ENCODE measurements around the gene DYRK1A. TPM values are rescaled to one million over a fixed set of nuclear protein-coding genes. Genes with fewer than 3 reads are reported as not detected.
A peak's percentile ranks its signal among the peaks of the same experiment; 100 is the strongest.

Gene DYRK1A
- total RNA-seq, 4 donors from 2014 or later = 76.5 to 105 (median 91.3) TPM

DNA sequence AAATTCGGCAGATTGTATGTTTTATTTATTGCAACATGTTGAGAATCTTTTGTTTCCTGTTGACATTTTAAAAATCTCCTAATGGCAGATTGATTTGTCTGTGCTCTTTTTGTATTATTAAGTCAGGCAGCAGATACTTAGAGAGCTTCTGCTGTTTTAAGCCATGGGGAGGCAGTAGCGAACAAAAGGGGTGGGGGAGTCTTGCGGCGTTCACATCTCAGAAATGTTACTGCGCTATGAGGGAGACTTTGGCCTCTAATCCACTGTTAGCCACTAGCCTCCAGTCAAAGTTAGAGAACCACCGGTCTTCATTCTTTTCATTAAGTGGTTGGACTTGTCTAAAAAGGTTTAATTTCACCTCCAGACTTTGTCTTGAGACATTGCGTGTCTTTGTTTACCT is 93.6 kb downstream of the DYRK1A start:
- Histone ChIP-seq H3K4me1 (peaks cover 89% of the 10 kb centered on the region), H3K4me3 (no peak overlapping the region), H3K27ac (no peak overlapping the region), H3K36me3 (no peaks in the 10 kb centered on the region), H3K27me3 (no peaks in the 10 kb centered on the region), H3K9me3 (no peaks in the 10 kb centered on the region)
- WGBS = 83% methylated on average over 7 of the region's 7 CpGs
- no peak for DNase-seq (ENCODE audit: low spot score in 2 of 2)
- no peak for TF ChIP-seq CTCF (IDR thresholded peaks at IDR 0.05)
- no peak for TF ChIP-seq EP300 (IDR thresholded peaks at IDR 0.05)
- no peak for TF ChIP-seq POLR2AphosphoS5 (IDR thresholded peaks at IDR 0.05)
- TF ChIP-seq POLR2A (IDR thresholded peaks at IDR 0.05) = no peak

DNA sequence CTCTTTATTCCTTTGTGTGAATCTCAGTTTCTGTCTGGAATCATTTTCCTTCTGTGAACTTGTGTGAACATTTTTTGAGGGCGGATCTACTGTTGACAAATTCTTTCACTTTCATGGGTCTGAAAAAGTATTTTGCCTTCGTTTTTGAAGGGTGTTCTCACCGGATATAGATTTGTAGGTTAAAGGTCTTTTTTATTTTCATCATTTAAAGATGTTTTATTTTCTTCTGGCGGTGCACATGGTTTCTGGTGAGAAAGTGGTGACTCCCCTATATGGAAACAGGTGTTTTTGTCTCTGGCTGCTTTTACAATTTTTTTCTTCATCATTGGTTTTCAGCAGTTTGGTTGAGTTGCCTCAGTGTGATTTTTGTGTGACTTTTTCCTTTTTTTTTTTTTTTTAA is 94.9 kb downstream of the DYRK1A start:
- no peak for DNase-seq (ENCODE audit: low spot score in 2 of 2)
- Histone ChIP-seq H3K4me1 (peaks cover 77% of the 10 kb centered on the region), H3K9me3 (no peaks in the 10 kb centered on the region), H3K4me3 (no peak overlapping the region), H3K36me3 (no peaks in the 10 kb centered on the region), H3K27me3 (no peaks in the 10 kb centered on the region), H3K27ac (no peak overlapping the region)
- TF ChIP-seq EP300 (IDR thresholded peaks at IDR 0.05) (no peak), POLR2AphosphoS5 (IDR thresholded peaks at IDR 0.05) (no peak), POLR2A (IDR thresholded peaks at IDR 0.05) (no peak), CTCF (IDR thresholded peaks at IDR 0.05) (no peak)
- WGBS = 42% methylated on average over 4 of the region's 4 CpGs

- H3K27ac ChIP-seq = no peak overlapping the region
- no peak for DNase-seq (ENCODE audit: low spot score in 2 of 2)
- no peak overlapping the region for H3K4me3 ChIP-seq
- peaks cover 72% of the 10 kb centered on the region for H3K4me1 ChIP-seq
- H3K9me3 ChIP-seq = no peaks in the 10 kb centered on the region
- TF ChIP-seq CTCF (IDR thresholded peaks at IDR 0.05) (no peak), POLR2A (IDR thresholded peaks at IDR 0.05) (no peak), POLR2AphosphoS5 (IDR thresholded peaks at IDR 0.05) (no peak), EP300 (IDR thresholded peaks at IDR 0.05) (no peak)
- H3K27me3 ChIP-seq = no peaks in the 10 kb centered on the region
- WGBS = 76% methylated on average over 5 of the region's 5 CpGs
- no peaks in the 10 kb centered on the region for H3K36me3 ChIP-seq
These were observed 95.7 kb downstream of the DYRK1A start for GRCh38 chr21:37462087-37462861.

- peak; percentile 61 to 64 for TF ChIP-seq CTCF (IDR thresholded peaks at IDR 0.05)
- TF ChIP-seq EP300 (IDR thresholded peaks at IDR 0.05) = no peak
- WGBS = 23% methylated on average over 6 of the region's 6 CpGs
- no peak overlapping the region for H3K27ac ChIP-seq
- H3K9me3 ChIP-seq = no peaks in the 10 kb centered on the region
- DNase-seq (ENCODE audit: low spot score in 2 of 2) = no peak
- peak overlapping the region; percentile 13 for H3K4me3 ChIP-seq
- no peaks in the 10 kb centered on the region for H3K27me3 ChIP-seq
- no peaks in the 10 kb centered on the region for H3K36me3 ChIP-seq
- peaks cover 62% of the 10 kb centered on the region for H3K4me1 ChIP-seq
These were observed 96.7 kb downstream of the DYRK1A start for GRCh38 chr21:37463083-37463801.

GRCh38 chr21:37467082-37467481 is 100.5 kb downstream of the DYRK1A start:
- Histone ChIP-seq H3K27me3 (no peaks in the 10 kb centered on the region), H3K9me3 (no peaks in the 10 kb centered on the region), H3K36me3 (no peaks in the 10 kb centered on the region), H3K27ac (no peak overlapping the region), H3K4me1 (peaks cover 25% of the 10 kb centered on the region), H3K4me3 (no peak overlapping the region)
- TF ChIP-seq POLR2A (IDR thresholded peaks at IDR 0.05) (no peak), CTCF (IDR thresholded peaks at IDR 0.05) (no peak), EP300 (IDR thresholded peaks at IDR 0.05) (no peak), POLR2AphosphoS5 (IDR thresholded peaks at IDR 0.05) (no peak)
- 93% methylated on average over 3 of the region's 3 CpGs for WGBS
- DNase-seq (ENCODE audit: low spot score in 2 of 2) = no peak

Measured in suprapubic skin (tissue), 4 donors.